Activated CD4-positive, CD25-positive, alpha-beta regulatory T cell treated with anti-CD3 and anti-CD28 coated beads, Interleukin-2, amount 50 U/mL, for 72 hours (primary cell): ENCODE data around the gene ASB6.

Source experiments
- DNase-seq: peaks from one replicate; pipeline ENCODE4 v3.0.0; 2021

Gene ASB6

GRCh38 chr9:129641750-129642585 lies at the start of gene ASB6:
ASB6 (minus strand) TSS chr9:129642151; CDS start chr9:129641999, 152 bp downstream.
- peak; percentile 100 for DNase-seq

GRCh38 chr9:129688285-129689043 lies 46.5 kb upstream of the ASB6 start:
- DNase-seq: no peak

DNA sequence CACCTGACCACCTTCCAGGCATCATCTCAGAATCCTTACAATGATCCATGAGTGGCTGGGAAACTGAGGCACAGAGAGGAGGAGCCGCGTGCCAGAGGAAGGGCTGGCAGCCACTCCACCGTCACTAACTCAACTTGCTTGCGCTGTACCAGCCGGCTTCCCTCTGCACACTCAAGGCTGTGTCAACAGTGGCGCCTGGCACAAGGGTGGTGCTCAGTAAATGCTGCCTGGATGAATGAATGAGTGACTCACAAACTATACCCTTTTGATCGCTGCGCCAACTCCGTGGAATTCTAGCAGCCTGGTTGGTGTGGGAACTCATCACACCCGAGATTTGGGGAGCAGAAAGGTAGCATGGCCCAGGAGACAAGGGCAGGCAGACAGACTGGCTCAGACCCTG lies 45.4 kb upstream of the ASB6 start:
- no peak for DNase-seq

DNA sequence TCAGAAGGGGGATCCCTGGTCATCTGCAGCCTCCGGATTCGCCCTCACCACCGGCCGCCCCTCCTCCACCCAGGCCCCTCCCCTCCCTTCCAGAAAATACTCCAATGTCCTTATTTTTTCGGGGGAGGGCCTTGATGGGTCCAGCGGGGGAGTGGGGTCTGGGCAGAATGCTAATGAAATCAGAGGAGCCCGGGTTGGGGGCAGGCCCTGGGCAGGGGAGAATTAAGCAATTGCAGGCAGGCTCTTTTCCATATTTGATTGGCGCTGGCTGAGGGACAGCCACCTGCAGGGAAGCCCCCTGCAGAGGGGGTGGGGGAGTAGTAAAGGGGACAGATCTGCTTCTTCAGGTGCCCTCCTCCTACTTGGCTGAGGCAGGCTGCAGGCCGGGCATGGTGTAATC lies 44.8 kb upstream of the ASB6 start:
- no peak for DNase-seq

- DNase-seq: no peak
Observed at GRCh38 chr9:129685933-129686259, 43.9 kb upstream of the ASB6 start.

GRCh38 chr9:129685220-129685932 lies 43.4 kb upstream of the ASB6 start:
- no peak for DNase-seq

- DNase-seq: no peak
Observed at GRCh38 chr9:129682381-129682780, 40.4 kb upstream of the ASB6 start.

- DNase-seq: no peak
Observed at GRCh38 chr9:129681924-129682323, 40.0 kb upstream of the ASB6 start.

DNA sequence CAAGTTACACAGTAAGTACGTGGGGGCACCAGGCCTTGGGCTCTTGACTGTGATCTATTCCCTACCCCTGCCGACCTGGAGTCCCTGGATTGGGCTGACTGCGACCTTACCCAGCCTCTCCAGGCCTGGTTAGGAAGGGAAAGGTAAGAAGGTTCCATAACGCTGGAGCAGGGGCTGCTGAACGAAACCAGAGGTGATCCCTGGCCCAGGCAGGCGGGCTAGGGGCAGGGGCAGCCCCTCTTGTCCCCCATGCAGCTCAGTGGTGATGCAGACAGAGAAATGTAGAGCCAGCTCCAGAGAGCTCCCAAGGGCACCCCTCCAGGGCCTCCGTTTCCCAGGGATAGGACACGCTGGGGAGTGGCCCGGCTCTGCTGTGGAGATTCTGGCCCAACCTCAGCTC lies 37.6 kb upstream of the ASB6 start:
- no peak for DNase-seq

GRCh38 chr9:129678844-129679243 lies 36.9 kb upstream of the ASB6 start:
- DNase-seq: no peak

DNA sequence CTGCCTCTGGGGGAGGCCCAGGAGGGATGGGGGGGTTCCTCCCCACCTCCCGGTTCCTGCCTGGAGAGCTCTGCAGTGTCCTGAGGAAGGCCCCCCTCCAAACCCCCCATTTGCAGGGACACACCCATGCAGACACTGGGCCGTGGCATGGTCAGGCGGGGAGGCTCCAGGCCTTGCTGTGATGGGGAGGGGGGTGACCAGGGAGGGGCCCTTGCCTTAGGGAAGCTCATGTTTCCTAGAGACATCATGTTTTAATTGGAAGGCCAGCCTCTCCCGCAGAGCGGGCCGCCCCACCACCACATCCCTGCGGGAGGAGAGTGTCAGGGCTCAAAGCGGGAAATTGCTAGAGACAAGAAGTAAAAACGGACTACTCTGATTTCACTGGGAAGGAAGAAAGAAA lies 35.5 kb upstream of the ASB6 start:
- no peak for DNase-seq

- DNase-seq: no peak
Observed at GRCh38 chr9:129676975-129677374, 35.0 kb upstream of the ASB6 start.

DNA sequence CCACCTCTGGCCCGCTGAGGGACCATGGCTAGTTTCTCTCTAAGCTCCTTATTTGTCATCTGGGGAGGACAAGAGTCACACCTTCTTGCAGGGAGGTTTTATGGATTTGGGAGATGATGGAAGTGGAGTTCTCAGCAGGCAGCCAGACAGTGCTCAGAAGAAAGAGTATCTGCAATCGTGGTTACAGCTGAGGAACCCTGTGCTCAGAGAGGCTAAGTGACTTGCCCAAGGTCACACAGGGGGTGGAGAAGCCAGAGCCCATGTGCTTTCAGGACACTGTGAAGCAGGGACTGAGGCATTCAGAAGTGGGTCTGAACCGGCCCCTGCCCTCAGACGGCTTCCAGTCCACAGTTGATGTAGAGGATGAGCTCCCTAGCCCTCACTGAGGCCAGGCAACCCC lies 34.3 kb upstream of the ASB6 start:
- DNase-seq: no peak

DNA sequence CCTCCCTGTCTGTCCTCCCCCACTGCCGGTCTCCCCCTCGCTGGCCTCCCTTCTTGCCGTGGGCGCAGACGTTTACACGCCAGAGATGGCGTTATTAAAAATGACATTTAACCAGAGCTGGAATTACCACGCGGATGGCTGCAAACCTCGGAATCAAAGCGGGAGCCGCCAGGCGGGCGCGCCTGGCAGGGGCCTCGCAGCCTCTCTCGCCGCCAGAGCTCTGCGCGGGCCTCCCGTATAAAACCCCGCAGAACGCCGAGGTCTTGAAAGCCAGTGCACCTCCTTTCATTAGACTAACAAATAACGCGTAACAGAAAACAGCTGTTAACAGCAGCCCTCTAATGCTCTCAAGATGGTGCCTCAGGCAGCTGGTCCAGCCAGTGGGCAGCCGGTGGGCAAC lies 33.7 kb upstream of the ASB6 start:
- DNase-seq: no peak

GRCh38 chr9:129674229-129674628 lies 32.3 kb upstream of the ASB6 start:
- no peak for DNase-seq

DNA sequence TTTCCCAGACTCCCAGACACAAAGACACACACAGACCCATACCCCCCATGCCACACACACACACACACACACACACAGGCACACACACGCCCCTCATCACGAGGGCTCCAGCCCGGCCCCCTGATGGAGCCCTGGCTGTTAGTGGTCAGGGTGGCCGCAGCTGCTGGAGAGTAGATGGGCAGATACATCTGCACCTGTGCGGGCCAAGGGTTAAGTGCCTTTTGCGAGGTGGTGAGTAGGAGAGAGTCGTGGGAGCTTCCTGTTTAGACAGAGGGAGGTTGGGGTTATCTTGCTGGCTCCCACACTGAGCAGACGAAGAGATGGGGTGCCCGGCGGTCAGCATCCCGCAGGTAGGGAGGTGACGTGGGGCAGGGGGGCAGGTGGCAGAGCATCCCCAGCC lies 31.7 kb upstream of the ASB6 start:
- DNase-seq: no peak

DNA sequence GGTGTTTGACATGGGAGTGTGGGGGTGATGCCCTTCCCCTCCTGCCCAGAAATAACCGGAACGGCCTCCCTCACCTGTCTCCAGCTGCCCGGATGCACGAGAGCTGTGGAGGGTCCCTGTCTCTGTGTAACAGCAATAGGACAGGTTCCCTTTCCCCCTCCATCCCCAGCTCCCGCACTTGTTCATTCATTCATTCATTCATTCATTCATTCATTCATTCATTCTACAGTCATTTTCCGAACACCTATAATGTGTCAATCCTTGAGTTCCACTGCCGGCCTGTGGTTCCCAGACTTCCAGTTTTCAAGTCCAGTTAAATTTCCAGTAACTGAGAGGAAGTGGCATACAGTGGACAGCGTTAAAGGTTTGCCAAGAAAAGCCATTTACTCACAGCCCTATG lies 30.8 kb upstream of the ASB6 start:
- DNase-seq: no peak

DNA sequence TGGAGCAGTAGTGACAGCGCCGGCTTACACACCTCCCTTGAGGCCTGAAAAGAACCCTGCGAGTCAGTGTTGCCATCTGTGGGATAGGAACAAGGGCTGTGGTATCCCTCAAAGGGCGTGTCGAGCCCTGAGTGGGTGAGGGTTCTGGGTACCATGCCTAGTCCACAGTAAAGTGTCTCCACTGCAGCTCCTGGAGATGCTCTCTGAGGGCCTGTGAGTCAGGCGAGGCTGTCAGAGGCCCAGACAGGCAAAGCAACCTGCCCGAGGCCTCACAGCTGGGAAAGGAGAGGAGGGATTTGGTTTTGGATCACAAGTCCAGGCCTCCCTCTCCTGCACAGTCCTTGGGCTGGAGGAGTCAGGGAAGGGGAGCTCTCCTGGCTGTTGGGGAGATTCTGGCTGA lies 29.6 kb upstream of the ASB6 start:
- no peak for DNase-seq

GRCh38 chr9:129671065-129671464 lies 29.1 kb upstream of the ASB6 start:
- no peak for DNase-seq

GRCh38 chr9:129669946-129670345 lies 28.0 kb upstream of the ASB6 start:
- DNase-seq: no peak

GRCh38 chr9:129669141-129669718 lies 27.3 kb upstream of the ASB6 start:
- DNase-seq: no peak

DNA sequence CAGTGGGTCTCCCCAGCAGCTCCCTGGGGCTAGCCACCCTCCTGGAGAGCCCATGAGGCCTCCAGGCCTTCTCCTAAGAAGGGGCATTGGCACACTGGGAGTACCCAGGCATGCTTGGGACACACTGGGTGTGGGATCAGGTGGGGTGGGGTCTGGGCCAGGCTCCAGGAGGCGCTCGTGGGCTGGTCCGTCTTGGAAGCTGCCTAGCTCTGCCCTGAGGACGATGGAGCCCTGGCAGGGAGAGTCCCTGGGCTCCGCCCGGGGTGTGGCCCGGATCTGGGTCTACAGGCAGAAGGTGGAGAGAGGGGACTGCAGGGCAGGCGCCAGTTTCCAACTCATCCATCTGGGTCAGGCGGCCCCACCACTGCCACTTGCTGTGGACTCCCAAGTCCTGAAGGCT lies 25.9 kb upstream of the ASB6 start:
- DNase-seq: no peak

- DNase-seq: no peak
Observed at GRCh38 chr9:129667378-129667777, 25.4 kb upstream of the ASB6 start.

DNA sequence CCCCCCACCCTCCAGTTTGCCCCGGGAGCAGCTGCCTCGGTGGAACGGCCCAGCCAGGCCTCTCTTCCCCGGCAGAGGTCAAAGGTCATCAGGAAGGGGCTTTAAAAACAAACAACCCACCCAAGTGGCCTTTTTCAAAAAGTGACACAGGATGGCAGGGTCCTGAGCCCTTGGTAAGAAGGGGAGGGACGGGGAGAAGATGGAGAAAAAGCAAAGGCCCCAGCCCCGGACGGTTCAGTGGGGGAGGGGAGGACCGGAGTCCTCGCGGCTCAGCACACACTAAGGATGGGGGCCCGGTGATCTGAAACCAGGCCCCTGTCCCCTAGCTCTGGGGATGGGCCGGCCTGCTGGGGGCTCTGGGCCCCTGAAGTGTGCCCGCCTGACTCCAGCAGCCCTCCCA lies 24.6 kb upstream of the ASB6 start:
- DNase-seq: no peak
